ENCODE measurements around the gene SNX32.

The SNX32 gene

GRCh38 chr11:65882120-65883057, 48.6 kb downstream of the SNX32 start:
- no peak overlapping the region for H3K4me3 ChIP-seq (replicated peaks in 1 of 2; ENCODE audit: low read depth in 2 of 2, low read length in 2 of 2)
- no peak for DNase-seq (ENCODE audit: low read depth in 2 of 2)
- no peak for TF ChIP-seq CTCF (IDR thresholded peaks at IDR 0.05; ENCODE audit: low read depth, low read length)

- DNase-seq (ENCODE audit: low read depth in 2 of 2): no peak
- no peak overlapping the region for H3K4me3 ChIP-seq (replicated peaks in 1 of 2; ENCODE audit: low read depth in 2 of 2, low read length in 2 of 2)
- TF ChIP-seq CTCF (IDR thresholded peaks at IDR 0.05; ENCODE audit: low read depth, low read length): no peak
These were observed 49.4 kb downstream of the SNX32 start for GRCh38 chr11:65883058-65883761.

GRCh38 chr11:65883786-65884715, 50.3 kb downstream of the SNX32 start:
- no peak overlapping the region for H3K4me3 ChIP-seq (replicated peaks in 1 of 2; ENCODE audit: low read depth in 2 of 2, low read length in 2 of 2)
- TF ChIP-seq CTCF (IDR thresholded peaks at IDR 0.05; ENCODE audit: low read depth, low read length): no peak
- no peak for DNase-seq (ENCODE audit: low read depth in 2 of 2)

GRCh38 chr11:65884716-65885092, 50.9 kb downstream of the SNX32 start:
- peak; percentile 99 for TF ChIP-seq CTCF (IDR thresholded peaks at IDR 0.05; ENCODE audit: low read depth, low read length)
- H3K4me3 ChIP-seq (replicated peaks in 1 of 2; ENCODE audit: low read depth in 2 of 2, low read length in 2 of 2): no peak overlapping the region
- DNase-seq (ENCODE audit: low read depth in 2 of 2): peak; percentile 78 to 84

GRCh38 chr11:65885231-65885630, 51.5 kb downstream of the SNX32 start:
- TF ChIP-seq CTCF (IDR thresholded peaks at IDR 0.05; ENCODE audit: low read depth, low read length): no peak
- DNase-seq (ENCODE audit: low read depth in 2 of 2): no peak
- no peak overlapping the region for H3K4me3 ChIP-seq (replicated peaks in 1 of 2; ENCODE audit: low read depth in 2 of 2, low read length in 2 of 2)

GRCh38 chr11:65885808-65886536, 52.2 kb downstream of the SNX32 start:
- no peak for DNase-seq (ENCODE audit: low read depth in 2 of 2)
- H3K4me3 ChIP-seq (replicated peaks in 1 of 2; ENCODE audit: low read depth in 2 of 2, low read length in 2 of 2): no peak overlapping the region
- no peak for TF ChIP-seq CTCF (IDR thresholded peaks at IDR 0.05; ENCODE audit: low read depth, low read length)
